GF-D8 (cell line): ENCODE results near the gene GPR22.

Source experiments
- DNase-seq: peaks from one replicate; lab custom pipeline; 2025; lab: John Stamatoyannopoulos, UW

GPR22 gene, protein sequence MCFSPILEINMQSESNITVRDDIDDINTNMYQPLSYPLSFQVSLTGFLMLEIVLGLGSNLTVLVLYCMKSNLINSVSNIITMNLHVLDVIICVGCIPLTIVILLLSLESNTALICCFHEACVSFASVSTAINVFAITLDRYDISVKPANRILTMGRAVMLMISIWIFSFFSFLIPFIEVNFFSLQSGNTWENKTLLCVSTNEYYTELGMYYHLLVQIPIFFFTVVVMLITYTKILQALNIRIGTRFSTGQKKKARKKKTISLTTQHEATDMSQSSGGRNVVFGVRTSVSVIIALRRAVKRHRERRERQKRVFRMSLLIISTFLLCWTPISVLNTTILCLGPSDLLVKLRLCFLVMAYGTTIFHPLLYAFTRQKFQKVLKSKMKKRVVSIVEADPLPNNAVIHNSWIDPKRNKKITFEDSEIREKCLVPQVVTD

DNA sequence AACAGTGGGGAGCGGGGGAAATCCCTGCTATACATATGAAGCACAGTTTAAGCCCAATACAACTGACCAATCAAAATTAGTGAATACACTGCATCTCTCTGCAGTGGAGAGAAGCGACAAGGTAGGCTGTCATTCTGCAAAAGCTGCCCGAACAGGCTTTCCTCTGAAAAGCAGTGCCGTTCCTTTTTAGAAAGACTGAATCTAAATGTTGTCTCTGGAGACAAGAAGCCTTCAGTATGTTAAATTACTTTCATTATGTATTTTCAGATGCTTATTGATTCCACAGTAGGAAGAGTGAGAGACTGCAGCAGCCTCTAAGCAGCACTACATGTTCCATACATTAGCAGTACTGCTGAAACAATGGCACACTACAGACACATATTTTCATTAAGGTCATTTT lies at the start of gene GPR22:
GPR22 (plus strand) TSS at position 129 of the 400 bp plus-strand sequence. CDS start 4,004 bp downstream, outside the sequence.
- no peak for DNase-seq

DNA sequence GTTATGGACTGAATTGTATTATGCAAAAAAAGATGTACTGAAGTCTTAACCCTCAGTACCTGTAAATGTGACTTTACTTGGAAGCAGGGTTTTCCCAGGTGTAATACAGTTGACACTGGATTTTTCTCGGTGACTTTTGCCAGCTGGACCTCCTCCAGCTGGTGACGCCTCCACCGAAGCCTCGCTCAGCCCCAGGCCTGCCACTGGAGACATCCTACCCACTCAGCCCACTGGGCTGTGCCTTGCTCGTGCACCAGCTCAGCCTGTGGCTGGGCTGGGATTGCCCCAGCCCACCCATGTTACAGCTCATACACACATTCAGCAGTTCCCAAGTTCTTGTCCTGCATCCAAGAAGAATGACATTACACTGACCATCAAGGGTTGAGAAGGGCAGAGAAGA lies 42.4 kb upstream of the GPR22 start:
- no peak for DNase-seq

DNA sequence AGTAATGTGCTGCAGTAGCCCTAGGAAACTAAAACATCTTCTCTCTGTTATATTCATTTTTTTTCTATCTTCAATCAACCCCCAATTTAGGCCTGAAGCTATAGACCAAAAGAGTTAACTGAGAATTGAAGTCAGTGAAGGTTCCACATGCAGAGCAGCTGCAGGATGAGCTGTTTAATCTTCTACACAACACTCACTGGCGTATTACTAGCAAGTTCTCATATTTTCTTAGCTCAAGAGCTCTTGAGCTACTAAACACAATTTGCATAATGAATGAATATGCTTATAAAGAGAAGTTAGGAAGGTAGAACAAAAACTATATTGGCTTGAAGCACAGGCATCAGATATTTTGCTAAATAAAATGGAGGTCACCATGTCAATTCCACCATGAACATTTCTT lies 41.2 kb upstream of the GPR22 start:
- no peak for DNase-seq

DNA sequence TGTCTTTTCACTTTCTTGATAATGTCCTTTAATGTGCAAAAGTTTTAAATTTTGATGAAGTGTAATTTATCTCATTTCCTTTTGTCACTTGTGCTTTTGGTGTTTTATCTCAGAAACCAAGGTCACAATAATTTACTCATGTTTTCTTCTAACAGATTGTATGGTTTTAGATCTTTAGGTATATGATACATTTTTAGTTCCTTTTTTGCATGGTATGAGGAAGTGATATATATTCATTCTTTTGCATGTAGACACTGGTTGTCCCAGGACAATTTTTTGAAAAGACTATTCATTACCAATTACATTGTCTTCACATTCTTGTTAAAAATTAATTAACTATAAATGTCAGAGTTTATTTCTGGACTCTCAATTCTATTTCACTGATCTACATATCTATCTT lies 39.8 kb upstream of the GPR22 start:
- no peak for DNase-seq

DNA sequence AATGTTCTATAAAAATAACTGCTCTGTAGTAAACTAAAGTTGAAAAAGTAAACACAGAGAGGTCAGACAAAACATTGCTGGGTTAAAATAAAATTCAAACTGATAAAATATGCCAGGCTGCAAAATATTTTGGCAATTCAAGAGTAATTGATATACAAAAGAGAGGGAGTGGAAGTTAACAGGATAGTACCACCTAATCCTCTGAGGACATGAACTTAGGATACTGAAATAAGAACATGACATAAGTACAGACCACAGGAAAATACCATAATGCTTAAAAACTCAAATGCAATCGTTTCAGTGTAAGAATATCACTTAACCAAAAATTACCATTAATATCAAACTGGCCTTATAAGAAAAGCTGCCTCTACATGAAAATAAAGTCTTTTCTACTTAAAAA lies 37.6 kb upstream of the GPR22 start:
- no peak for DNase-seq

DNA sequence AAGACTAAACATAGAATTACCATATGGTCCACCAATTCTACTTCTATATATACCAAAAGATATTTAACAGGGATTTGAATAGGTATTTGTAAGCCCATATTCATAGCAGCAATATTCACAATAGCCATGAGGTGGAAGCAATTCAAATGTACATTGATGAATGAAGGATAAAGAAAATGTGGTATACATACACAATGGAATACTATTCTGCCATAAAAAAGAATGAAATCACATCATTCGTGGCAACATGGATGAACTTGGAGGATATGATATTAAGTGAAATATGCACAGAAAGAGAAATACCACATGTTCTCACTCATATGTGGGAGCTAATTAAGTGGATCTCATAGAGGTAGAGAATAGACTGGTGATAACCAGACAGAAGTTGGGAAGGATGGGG lies 34.1 kb upstream of the GPR22 start:
- no peak for DNase-seq

DNA sequence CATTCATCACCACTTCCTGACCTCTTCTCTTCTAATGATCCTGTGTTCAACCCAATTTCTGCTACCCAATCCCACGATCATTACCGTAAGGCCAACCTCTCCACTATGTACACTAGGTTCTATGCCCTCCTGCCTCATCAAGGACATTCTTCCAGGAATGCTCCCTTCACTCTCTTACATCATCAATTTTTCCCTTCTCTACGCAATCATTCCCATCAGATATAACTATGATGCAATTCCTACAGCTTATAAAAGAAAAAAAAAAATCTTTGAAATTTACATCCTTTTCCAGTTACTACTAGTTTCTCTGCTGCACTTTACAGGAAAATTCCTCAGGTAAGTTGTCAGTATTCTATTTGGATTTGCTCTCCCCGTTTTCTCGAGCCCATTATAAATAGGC lies 30.8 kb upstream of the GPR22 start:
- no peak for DNase-seq

DNA sequence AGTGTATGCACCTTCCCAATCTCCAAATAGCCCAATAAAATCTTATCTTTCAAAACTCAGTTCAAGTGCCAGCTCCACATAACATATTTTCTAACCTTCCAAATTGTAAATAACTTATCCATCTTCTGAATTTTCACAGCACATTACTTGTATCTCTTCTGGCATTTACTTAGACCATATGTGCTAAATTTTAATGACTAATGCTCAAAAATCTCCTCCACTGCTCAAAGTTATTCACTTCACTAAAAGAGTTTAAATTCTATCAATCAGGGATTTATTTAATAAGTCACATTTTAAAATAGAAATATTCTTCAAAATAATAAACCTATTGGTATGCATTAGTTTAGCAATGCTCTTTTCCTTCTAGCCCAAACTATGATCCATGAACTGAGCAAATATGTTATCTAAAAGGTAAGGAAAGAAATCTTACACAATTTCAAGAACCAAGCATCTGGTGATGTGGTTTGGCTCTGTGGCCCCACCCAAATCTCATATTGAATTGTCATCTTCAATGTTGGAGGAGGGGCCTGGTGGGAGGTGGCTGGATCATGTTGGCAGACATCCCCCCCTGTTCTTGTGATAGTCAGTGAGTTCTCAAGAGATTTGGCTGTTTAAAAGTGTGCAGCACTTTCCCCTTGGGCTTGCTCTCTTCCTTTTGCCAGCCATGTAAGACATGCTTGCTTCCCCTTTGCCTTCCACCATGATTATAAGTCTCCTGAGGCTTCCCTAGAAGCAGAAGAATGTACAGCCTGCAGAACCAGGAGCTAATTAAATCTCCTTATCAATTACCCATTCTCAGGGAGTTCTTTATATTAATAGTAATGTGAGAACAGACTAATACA lies 28.1 kb upstream of the GPR22 start:
- DNase-seq: no peak

DNA sequence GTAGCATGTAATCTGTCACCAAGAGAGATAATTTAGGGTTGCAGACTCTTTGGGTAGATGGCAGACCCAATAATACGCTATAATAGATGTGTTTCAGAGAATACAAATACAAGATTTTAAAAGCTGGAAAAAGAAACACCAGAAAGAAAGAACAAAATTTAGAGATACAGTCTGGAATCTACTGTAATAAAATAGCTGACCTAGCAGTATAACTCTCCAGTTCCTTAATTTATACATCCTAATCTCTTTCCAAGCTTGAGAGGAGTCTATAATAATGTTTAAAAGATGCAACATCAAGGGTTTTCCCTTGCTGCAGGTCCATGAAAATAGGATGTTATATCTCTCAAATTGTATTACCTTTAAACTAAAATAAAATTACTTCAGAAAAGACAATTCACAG lies 27.2 kb upstream of the GPR22 start:
- DNase-seq: no peak

DNA sequence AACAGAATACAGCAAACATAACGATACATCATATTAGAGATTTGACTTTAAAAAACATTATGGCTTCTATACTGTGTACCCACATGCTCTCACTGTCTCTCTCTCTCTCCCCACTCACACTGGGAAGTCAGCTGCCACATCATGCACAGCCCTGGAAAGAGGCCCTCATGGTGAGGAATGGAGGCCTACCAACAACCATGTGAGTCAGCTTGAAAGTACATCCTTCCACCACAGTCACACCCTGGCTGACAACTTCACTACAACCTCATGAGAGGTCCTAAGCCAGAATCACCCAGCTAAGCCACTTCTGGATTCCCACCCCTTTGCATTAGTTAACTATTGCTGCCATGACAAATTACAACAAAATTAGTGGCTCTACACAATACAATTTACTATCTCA lies 23.3 kb upstream of the GPR22 start:
- no peak for DNase-seq

DNA sequence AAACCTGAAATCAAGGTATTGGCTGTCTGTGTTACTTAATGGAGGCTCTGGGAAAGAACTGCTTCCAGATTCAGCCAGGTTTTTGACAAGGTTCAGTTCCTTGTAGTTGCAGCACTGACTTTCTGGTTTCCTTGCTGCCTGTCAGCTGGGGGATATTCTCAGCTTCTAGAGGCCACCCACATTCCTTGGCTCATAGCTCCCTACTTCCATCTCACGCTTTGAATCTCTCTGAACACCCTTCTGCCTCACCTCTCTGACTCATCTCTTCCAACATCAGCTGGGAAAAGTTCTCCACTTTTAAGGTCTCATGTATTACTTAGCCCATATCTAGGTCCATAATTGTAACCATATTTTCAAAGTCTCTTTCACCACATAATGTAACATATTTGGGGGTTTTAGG lies 22.9 kb upstream of the GPR22 start:
- no peak for DNase-seq

DNA sequence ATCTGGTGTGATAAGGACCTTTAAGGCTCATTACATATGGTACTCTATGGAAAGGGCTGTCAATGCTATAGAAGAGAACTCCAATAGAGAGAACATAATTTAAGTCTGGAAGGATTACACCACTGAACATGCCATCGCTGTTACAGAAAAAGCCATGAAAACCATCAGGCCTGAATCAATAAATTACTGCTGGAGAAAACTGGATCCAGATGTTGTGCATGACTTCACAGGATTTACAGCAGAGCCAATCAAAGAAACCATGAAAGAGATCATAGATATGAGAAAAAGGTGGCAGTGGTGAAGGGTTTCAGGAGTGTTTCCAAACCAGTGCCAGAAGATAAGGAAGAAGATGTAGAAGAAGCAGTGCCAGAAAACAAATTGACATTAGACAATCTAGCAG lies 18.9 kb upstream of the GPR22 start:
- no peak for DNase-seq

DNA sequence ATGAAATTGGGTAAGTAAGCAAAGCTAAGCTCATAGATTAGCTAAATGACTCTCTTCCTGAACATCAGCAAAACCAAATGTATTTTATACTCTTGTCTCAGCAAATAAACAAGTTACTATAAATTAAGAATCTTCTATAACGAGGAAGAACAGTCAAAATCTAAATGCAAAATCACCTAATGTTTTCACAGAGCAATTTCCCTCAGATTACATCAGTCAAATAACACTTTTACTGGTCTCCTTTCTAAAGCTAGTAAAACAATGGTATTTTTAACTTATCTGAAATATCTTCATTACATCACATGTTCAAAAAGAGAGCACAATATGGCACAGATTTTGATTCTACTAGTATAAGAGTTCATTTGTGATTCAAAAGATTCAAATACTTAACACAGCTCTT lies 16.5 kb upstream of the GPR22 start:
- DNase-seq: no peak

DNA sequence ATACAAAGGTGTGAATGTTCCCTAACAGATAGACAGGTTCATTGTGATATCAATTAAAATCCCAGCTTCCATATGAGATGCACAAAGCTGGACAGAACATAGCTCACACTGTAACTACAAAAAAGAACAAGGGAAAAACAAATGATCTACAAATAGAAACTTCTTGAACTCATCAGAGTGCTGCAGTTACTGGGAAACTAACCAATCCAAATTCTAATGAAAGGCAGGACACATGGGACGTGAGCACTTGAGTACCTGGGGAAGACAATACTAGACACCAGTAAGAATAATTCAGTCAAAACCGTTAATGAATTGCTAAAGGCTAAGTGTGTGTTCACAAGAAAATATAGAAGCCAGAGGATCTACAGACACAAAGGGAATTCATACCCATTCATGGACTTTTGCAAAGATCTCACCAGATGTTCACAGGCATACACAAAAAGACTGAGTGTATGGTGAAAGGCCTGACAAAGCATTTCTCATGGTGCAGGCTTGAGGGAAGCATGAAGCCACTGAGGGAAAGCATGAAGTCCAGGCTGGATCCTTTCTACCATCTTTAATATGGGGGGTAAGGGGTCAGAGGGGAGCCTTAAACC lies 7.8 kb upstream of the GPR22 start:
- no peak for DNase-seq

DNA sequence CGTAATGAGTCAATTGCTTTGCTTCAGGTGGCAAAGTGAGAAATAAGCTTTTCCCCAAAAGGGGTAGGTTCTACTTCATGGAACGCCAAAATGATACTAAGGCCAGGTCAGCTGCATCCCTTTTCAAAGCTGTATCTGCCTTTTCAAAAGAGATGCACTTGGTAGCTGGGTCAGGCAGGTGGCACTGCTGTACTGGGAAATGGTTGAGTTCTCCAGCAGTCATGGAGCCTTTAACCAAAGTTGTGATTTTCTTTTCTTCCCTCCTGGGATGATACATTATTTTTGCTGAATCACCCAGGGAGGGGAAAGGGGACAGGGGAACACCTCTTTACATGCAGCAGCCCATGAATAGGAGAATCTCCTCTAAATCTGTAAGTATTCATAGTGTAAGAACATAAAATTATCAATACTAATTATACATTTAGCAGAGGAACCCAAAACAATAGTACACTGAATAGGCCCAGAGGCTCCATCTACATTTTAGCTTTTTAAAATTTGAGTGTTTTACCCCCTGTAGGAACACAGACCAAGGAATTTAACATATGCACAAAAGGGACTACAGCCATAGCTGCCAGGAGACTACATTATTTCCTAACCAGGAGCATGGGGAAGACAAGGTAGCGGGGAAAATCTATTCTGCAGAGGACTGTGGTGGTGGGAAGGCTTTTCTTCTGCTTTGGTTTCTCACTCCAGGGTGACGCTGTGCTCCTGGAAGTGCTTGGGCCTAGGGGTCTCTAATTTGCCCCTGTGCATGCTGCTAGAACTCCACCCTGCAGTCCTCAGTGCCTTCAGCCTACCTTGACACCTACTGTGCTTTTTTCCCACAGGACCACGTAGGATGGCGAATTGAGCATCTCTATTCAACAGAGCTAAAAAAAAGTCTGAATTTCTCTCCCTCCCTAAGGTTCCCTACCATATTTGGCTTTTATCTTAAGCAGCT lies 6.4 kb upstream of the GPR22 start:
- no peak for DNase-seq

DNA sequence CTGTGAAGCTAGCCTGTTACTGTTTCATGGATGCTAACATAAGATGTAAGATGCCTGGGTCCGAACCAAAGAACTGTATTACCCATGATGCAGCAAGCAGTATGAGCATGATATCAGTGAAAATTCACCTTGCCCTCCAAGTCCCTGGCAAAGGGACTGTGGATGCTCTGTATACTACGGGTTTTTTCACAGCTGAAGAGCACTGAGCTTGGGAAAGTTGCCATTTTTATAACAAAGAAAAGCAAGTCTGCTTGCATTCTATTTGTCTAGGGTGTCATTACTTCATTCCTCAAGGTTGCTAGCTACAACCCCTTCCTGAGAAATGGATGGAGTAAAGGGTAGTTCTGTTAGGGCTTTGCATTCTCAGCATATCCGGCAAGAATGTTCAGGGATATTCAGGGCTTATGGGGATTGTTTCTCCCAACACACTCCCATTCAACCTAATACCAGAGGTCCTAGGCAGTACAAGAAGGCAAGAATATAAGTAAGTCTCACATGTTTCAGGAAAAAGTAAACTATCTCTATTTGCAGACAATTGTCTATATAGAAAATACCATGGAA lies 5.1 kb upstream of the GPR22 start:
- no peak for DNase-seq

DNA sequence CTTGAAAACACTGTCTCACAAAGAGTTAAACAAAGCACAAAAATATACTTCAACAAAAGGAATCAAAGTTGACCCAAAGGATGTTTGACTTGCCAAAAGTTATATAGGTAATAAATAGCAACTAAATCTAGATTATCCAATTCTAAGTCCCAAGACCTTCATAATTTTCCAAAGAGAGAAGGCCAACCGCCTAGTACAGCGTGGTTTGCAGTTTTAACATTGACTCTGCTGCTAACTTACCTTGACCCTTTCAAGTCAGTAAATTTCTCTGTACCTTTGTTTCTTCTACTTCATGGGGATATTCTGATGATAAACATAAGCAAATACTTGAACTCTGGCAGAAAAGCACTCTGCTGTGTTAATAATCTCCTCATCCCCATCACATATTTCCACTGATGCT lies 1.9 kb upstream of the GPR22 start:
- no peak for DNase-seq

DNA sequence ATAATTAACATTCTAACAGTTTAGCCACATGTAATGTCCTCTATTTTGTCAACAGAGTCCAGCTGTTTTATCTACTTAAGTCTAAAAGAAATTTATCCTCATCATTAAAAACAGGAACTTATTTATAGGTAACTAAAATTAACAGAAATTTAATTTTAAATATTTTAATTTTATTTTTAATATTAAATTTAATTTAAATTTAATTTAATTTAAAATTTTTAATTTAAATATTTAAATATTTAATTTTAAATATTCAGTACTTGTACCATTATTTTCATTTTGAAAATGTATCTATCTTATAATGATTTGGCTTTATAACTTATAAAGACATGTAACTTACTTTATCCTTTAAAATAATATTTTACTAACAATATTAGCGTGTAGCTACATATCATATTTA lies 1.0 kb upstream of the GPR22 start:
- DNase-seq: no peak

DNA sequence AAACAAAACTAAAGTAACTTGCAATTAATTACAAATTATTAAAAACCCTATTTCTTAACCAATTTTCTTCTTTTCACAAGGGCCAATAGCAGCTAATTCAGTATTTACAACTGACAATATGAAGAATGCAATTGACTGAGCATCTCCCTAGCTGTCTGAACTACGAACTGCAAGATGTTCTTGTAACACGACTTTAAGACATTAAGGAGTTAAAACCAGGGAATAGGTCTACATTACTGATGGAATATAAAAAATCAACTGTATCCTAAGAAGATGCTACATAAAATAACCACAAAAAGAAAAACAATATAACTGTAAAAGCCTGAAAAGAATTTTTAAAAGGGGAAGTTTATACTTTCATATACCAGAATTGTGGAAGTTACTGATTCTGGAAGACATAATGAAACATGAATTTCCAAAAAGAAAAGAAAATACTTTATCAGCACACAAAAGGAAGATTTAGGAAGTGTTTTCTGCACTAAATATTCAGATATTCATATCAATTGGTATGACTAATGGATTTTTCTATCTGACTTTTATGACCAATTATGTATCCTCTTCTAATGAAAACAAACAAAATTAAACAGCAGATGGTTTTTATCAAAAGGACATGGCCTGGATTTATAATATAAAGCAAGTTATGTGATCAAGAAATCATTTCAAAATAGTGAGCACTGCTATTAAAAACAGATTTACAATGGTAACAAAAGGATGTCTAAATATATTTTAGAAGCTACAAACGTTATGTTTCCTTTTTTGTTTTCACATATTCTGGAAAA lies 1.6 kb downstream of the GPR22 start:
- DNase-seq: no peak

DNA sequence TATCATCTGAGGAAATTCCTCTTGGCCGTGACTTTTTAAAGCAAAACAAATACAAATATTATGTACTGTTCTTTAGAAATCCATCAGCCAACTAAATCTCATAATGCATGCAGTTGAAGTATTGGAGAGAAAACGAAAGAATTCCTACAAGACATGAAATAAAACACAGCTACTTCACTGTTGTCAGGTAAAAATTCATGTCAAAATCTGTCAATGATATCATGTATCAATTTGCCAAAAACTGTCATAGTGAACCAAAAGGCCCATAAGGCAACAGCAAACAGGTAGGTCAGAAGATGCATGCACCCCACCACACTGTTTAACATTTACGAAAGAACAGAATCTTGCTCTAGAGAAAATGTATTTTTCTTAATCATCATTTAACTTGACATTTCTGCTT lies 2.3 kb downstream of the GPR22 start:
- DNase-seq: no peak

DNA sequence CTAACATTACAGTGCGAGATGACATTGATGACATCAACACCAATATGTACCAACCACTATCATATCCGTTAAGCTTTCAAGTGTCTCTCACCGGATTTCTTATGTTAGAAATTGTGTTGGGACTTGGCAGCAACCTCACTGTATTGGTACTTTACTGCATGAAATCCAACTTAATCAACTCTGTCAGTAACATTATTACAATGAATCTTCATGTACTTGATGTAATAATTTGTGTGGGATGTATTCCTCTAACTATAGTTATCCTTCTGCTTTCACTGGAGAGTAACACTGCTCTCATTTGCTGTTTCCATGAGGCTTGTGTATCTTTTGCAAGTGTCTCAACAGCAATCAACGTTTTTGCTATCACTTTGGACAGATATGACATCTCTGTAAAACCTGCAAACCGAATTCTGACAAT lies 4.3 kb downstream of the GPR22 start:
- no peak for DNase-seq
